ENCODE results near the gene TRIM27.

TRIM27 gene

DNA sequence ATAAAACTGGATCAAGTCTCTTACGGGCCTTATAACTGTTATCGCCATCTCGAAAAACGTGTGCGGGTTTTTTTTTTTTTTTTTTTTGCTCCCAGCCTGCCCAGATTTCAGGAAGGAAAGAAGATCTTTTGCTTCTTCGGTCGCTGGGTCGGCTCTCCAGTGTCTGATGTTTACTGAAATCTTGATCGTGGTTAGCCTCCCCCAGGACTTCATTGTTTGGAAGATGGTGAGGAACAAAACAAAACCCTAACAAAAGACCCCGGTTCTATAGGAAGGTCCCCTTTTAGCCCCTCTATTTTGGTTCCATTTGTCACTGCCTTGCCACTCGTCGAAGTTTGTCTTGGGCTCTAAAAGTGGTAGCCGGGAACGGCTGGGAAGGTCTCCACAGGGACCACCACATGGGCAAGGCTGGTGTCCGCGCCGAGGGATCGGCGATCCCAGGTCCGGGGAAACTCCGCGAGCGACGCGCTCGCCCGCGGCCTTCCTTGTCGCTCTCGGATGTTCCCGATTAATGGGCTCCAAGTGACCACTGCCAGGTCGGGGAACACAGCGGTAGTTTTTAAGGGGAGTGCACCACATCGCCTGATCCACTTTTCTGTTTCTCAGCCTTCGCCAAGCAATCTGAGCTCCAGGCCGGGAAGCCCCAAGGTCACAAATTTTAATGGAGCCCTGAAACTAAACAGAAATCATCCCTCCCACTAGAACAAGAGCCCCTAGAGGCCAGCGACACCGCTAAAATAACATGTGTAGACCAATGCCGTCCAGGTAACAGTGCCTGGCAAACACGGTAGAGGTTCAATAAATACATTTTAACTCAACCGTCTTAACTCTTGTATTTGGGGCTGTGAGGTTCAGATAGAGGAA is 27.0 kb downstream of the TRIM27 start:
- peak; percentile 63 for DNase-seq (ENCODE audit: extremely low spot score)
- CTCF ChIA-PET = interaction anchor here (0.9 to 3.8 kb wide), 4 partner anchors 26 to 84 kb away, joined by 3 to 14 read pairs (median 6); no protein-coding TSS in a partner anchor
- POLR2A ChIA-PET = interaction anchor here (1.0 kb wide), 1 partner anchor 31 kb away, joined by 3 read pairs; no protein-coding TSS in a partner anchor
- TF ChIP-seq, protein P1, sequence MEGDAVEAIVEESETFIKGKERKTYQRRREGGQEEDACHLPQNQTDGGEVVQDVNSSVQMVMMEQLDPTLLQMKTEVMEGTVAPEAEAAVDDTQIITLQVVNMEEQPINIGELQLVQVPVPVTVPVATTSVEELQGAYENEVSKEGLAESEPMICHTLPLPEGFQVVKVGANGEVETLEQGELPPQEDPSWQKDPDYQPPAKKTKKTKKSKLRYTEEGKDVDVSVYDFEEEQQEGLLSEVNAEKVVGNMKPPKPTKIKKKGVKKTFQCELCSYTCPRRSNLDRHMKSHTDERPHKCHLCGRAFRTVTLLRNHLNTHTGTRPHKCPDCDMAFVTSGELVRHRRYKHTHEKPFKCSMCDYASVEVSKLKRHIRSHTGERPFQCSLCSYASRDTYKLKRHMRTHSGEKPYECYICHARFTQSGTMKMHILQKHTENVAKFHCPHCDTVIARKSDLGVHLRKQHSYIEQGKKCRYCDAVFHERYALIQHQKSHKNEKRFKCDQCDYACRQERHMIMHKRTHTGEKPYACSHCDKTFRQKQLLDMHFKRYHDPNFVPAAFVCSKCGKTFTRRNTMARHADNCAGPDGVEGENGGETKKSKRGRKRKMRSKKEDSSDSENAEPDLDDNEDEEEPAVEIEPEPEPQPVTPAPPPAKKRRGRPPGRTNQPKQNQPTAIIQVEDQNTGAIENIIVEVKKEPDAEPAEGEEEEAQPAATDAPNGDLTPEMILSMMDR (IDR thresholded peaks at IDR 0.05; ENCODE audit: control extremely low read depth, extremely low read depth, low read depth, missing control alignments) = peak; percentile 5

DNA sequence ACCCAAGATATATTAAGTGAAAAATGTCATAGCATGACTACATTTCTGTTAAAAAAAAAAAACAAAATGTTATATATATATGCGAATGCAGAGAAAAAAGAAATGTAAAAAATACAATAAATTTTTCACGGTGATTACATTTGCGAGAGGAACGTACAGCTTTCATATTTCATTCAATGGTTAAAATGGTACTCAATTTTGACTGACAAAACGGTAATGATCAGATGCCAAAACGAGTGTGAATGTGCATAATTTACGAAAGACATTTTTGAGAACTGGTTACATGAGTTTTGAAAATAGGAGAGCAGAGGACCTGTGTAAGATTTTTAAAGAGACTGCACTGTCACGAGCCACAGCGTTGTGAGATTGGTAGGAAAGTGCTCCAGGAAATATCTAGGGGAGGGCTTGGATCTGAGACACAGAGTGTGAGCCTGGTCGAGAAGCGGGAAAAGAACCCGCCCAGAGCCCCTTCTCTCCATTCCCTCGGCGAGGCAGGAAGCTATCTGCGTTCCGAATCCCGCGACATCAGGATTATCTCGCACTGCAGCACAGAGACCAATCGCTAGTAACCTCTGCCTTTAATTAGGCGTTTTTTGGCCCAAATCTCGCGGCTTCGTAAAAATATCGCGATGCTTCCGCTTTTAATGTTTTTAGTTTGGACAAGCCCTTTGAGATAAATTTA is 28.5 kb downstream of the TRIM27 start:
- peak; percentile 91 for DNase-seq (ENCODE audit: extremely low spot score)
- TF ChIP-seq, protein P1 (IDR thresholded peaks at IDR 0.05; ENCODE audit: control extremely low read depth, extremely low read depth, low read depth, missing control alignments) = no peak
- ChIA-PET POLR2A (interaction anchor here (0.5 to 1.6 kb wide), 10 partner anchors 29 to 1800 kb away, joined by 3 to 8 read pairs (median 4); partner anchors contain the start of gene TRIM27), CTCF (interaction anchor here (1.0 to 3.8 kb wide), 2 partner anchors 29 to 57 kb away, joined by 3 to 14 read pairs; no protein-coding TSS in a partner anchor)

DNA sequence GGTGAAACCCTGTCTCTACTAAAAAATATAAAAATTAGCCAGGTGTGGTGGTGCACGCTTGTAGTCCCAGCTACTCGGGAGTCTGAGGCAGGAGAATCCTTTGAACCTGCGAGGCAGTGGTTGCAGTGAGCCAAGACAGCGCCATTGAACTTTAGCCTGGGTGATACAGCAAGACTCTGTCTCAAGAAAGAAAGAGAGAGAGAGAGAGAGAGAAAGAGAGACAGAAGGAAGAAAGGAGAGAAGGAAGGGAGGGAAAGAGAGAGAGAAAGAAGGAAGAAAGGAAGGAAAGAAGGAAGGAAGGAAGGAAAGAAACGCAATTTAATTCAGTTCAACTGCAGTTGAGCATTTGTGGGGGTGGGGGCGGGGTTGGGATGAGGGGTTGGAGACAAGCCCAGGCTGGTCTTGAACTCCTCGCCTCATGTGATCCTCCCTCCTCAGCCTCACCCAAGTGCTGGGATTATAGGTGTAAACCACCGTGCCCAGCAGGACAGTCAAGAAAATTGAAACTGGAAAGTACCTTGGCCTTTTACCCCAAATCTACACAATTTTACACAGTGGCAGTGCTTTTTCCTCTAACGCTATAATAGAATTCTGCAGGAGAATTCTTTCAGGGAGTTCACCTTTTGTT is 30.5 kb downstream of the TRIM27 start:
- ChIA-PET POLR2A (no interaction called here), CTCF (interaction anchor here (1.3 kb wide), 1 partner anchor 11 kb away, joined by 5 read pairs; no protein-coding TSS in a partner anchor)
- DNase-seq (ENCODE audit: extremely low spot score) = no peak
- TF ChIP-seq, protein P1 (IDR thresholded peaks at IDR 0.05; ENCODE audit: control extremely low read depth, extremely low read depth, low read depth, missing control alignments) = no peak

DNA sequence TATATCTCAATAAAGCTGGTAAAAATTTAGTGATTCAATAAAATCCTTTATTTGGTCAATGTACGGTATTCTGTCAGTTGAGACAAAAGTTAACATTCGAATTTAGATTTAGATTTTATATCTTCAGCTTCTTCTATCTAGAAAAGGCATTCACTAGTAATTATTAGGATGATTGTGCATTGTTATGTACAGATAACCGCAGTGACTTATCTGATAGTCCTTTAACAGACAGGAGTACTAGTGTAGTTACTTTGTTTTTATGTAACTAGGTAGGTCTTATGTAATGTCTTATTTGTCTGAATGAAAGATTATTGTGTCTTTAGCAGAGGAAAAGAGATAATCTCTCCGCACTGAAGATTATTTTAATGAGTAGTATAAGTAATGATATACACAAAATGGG is 31.3 kb downstream of the TRIM27 start:
- TF ChIP-seq, protein P1 (IDR thresholded peaks at IDR 0.05; ENCODE audit: control extremely low read depth, extremely low read depth, low read depth, missing control alignments) = no peak
- no peak for DNase-seq (ENCODE audit: extremely low spot score)
- CTCF ChIA-PET = no interaction called here
- POLR2A ChIA-PET = no interaction called here

DNA sequence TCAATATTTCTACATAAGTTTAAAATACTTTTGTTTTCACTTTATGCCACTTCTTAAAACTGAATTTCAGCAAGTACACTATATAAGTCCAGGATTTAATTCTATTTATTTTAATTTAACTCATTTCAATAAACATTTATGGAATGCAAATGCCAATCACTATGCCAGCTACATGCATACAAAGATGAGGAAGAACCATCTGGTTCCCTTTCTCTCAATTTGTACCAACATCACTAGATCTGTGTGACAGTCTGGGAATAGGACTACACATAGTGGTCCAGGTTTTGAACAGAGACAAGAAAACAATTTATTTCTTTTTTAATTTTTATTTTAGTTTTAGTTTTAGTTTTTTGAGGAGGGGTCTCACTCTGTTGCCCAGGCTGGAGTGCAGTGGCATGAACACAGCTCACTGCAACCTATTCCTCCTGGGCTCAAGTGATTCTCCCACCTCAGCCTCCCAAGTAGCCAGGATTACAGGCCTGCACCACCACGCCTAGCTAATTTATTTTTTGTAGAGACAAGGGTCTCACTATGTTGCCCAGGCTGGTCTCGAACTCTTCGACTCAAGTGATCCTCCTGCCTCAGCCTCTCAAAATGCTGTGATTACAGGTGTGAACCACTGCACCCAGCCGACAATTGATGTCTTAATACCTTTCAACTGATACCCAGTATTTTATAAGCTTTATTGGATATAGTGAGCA is 35.8 kb downstream of the TRIM27 start:
- DNase-seq (ENCODE audit: extremely low spot score) = no peak

More for the DNA sequence above, 35.8 kb downstream of the TRIM27 start:
- CTCF ChIA-PET = interaction anchor here (0.8 to 5.5 kb wide), 6 partner anchors 9 to 93 kb away, joined by 3 to 24 read pairs (median 4); no protein-coding TSS in a partner anchor
- POLR2A ChIA-PET = no interaction called here
- TF ChIP-seq, protein P1 (IDR thresholded peaks at IDR 0.05; ENCODE audit: control extremely low read depth, extremely low read depth, low read depth, missing control alignments) = no peak

All from GM10248 (cell line).